Peyer's patch (tissue), 4 donors: ENCODE results near the gene CXorf58. TPM values are rescaled to one million over a fixed set of nuclear protein-coding genes. Genes with fewer than 3 reads are reported as not detected.
"Not testable (repeated sequence)": the region's sequence is repeated elsewhere in the genome, so short reads cannot be mapped to it uniquely, and the experiment has no call there.

Experiments used
- DNase-seq, 3 donors: peaks; one replicate each; pipeline ENCODE4 v3.0.0-alpha.2; 2017 to 2019
- H3K27ac ChIP-seq, 4 donors: fragments of 200-600 bp; sonication (generic); one replicate each; pipeline ENCODE4 v1.5.1; 2016 to 2019
- H3K27me3 ChIP-seq, 2 donors: fragments of 200-600 bp; sonication (generic); one replicate each; pipeline ENCODE4 v1.5.1; 2019
- H3K36me3 ChIP-seq, 3 donors: fragments of 200-600 bp; sonication (generic); one replicate each; pipeline ENCODE4 v1.5.1; 2016 to 2019
- H3K4me1 ChIP-seq, 4 donors: fragments of 200-600 bp; sonication (generic); one replicate each; pipeline ENCODE4 v1.5.1; 2016 to 2019
- H3K4me3 ChIP-seq, 4 donors: fragments of 200-600 bp; sonication (generic); 1 replicate in 3 of 4; 2 replicates in 1 of 4; pipeline ENCODE4 v1.5.1; 2016 to 2019; ENCODE audit warnings: mild to moderate bottlenecking in 1 of 4
- H3K9me3 ChIP-seq, 4 donors: fragments of 200-600 bp; sonication (generic); one replicate each; pipeline ENCODE4 v1.5.1; 2016 to 2019; ENCODE audit warnings: mild to moderate bottlenecking in 1 of 4
- POLR2A ChIP-seq, 2 donors: fragments of 450-650 bp; IDR thresholded peaks; one replicate each; pipeline ENCODE4 v1.5.1; 2017; ENCODE audit warnings: antibody characterized with exemption in 2 of 2, mild to moderate bottlenecking in 2 of 2, moderate library complexity in 2 of 2
- total RNA-seq, 4 donors: library from RNA; depleted of rRNA; stranded (reverse); fragments of >200 nt; gene quantifications; one replicate each; pipeline ENCODE4 v1.1.0, GENCODE V29; 2016
- TF ChIP-seq, protein P1 (sequence below), 6 experiments: fragments of 450-650 bp in 4 of 6; fragments of 200-600 bp in 2 of 6; sonication (generic) in 1 of 6; IDR thresholded peaks; one replicate each; pipeline ENCODE4 v1.5.1; 2017 to 2019; ENCODE audit warnings: antibody characterized with exemption in 6 of 6, mild to moderate bottlenecking in 3 of 6, moderate library complexity in 1 of 6

The CXorf58 gene
- total RNA-seq, 4 donors from 2014 or later: 0.53 TPM; not detected in 3

DNA sequence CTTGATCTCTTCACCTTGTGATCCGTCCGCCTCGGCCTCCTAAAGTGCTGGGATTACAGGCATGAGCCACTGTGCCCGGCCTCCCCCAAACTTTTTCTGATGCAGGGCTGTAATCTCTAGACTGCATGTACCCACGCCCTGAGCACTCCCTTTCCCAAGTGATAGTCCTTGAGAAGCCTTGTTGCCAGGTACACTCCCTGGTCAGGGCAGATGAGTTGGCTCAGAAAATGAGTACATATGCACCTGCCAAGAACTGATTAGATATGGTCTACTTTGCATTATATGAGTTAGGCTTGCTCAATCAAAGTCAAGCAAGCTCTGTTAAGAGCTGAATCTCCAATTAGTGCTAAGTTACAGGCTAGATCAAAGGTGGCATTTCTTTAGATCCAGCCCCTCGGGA, 20.4 kb upstream of the CXorf58 start:
- DNase-seq: peak in 1 of 3 donors; percentile 65
- Histone ChIP-seq H3K27me3 (no peaks in the 10 kb centered on the region), H3K9me3 (no peaks in the 10 kb centered on the region), H3K27ac (peak overlapping the region in 2 of 4 donors; percentile 74 to 81), H3K4me3 (no peak overlapping the region), H3K36me3 (no peaks in the 10 kb centered on the region), H3K4me1 (peaks cover 0 to 7% (median 0%) of the 10 kb centered on the region in 4 donors)
- no peak for TF ChIP-seq POLR2A (IDR thresholded peaks at IDR 0.05)
- TF ChIP-seq, protein P1, sequence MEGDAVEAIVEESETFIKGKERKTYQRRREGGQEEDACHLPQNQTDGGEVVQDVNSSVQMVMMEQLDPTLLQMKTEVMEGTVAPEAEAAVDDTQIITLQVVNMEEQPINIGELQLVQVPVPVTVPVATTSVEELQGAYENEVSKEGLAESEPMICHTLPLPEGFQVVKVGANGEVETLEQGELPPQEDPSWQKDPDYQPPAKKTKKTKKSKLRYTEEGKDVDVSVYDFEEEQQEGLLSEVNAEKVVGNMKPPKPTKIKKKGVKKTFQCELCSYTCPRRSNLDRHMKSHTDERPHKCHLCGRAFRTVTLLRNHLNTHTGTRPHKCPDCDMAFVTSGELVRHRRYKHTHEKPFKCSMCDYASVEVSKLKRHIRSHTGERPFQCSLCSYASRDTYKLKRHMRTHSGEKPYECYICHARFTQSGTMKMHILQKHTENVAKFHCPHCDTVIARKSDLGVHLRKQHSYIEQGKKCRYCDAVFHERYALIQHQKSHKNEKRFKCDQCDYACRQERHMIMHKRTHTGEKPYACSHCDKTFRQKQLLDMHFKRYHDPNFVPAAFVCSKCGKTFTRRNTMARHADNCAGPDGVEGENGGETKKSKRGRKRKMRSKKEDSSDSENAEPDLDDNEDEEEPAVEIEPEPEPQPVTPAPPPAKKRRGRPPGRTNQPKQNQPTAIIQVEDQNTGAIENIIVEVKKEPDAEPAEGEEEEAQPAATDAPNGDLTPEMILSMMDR (IDR thresholded peaks at IDR 0.05): no peak

DNA sequence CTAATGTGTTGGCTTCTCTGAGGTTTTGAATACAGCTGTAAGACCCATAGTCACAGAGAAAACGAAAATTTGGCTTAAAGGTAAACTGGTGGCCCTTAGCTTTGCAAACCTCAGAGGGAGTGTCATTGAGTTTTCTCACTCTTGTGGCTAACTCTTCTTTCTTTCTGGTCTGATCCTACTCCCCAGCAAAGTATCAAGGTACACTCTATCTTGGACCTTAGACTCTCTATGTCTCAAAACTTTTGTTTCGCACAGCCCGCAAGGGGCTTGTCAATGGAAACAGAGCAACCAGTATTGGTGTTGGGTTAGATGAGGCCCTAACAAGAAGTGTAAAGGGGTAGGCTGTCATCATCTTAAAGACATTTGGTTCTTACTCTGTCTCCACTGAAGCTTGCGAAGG, 19.9 kb upstream of the CXorf58 start:
- peak overlapping the region in 2 of 4 donors; percentile 74 to 81 for H3K27ac ChIP-seq
- DNase-seq: no peak
- no peaks in the 10 kb centered on the region for H3K36me3 ChIP-seq
- H3K27me3 ChIP-seq: no peaks in the 10 kb centered on the region
- no peak overlapping the region for H3K4me3 ChIP-seq
- peaks cover 0 to 7% (median 0%) of the 10 kb centered on the region in 4 donors for H3K4me1 ChIP-seq
- no peaks in the 10 kb centered on the region for H3K9me3 ChIP-seq
- TF ChIP-seq, protein P1 (IDR thresholded peaks at IDR 0.05): peak in 1 of 6 experiments; percentile 11
- no peak for TF ChIP-seq POLR2A (IDR thresholded peaks at IDR 0.05)

DNA sequence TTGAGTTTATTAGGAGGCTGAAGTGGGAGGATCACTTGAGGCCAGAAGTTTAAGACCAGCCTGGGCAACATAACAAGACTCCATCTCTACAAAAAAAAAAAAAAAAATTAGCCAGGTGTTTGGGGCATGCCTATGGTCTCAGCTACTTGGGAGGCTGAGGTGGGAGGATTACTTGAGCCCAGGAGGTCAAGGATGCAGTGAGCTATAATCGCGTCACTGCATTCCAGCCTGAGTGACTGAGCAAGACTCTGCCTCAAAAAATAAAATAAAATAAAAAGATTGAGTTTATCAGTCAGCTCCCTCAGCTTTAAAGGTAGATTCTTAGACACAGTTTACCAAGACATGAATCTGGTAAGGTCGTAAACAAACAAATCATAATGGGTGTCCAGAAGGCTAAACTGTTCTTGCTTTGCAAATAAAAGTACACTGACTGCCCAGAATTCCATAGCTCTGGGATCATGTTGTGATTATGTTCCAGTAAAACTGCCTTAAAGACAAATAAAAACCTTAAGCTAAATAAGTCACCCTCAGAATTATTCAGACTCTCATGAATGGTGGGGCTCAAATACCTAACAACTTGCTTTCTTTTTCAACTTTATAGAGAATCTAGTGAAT, 18.8 kb upstream of the CXorf58 start:
- Histone ChIP-seq H3K27ac (peak overlapping the region in 2 of 4 donors; percentile 52 to 81), H3K4me1 (no peaks in the 10 kb centered on the region), H3K9me3 (no peaks in the 10 kb centered on the region), H3K36me3 (no peaks in the 10 kb centered on the region), H3K4me3 (no peak overlapping the region), H3K27me3 (no peaks in the 10 kb centered on the region)
- DNase-seq: no peak
- no peak for TF ChIP-seq POLR2A (IDR thresholded peaks at IDR 0.05)
- TF ChIP-seq, protein P1 (IDR thresholded peaks at IDR 0.05): no peak

DNA sequence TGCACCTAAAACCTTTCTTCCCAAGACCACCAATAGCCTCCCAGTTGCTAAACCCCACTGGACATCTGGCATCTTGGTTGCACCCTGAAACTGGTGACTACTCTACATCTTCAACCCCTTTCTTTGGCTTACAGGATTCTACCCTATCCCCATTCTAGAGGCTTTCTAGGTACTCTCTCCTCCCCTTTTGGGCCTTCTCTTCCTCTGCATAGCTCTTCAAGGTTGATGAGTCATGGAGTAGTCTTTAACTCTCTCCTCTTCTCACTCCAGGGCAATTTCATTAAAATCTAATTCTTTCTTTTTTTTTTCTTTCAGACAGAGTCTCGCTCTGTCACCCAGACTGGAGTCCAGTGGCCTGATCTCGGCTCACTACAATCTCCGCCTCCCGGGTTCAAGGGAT, 16.9 kb upstream of the CXorf58 start:
- H3K4me3 ChIP-seq: no peak overlapping the region
- no peaks in the 10 kb centered on the region for H3K36me3 ChIP-seq
- no peak overlapping the region for H3K27ac ChIP-seq
- no peak for DNase-seq
- no peaks in the 10 kb centered on the region for H3K4me1 ChIP-seq
- no peaks in the 10 kb centered on the region for H3K27me3 ChIP-seq
- no peak for TF ChIP-seq POLR2A (IDR thresholded peaks at IDR 0.05)
- TF ChIP-seq, protein P1 (IDR thresholded peaks at IDR 0.05): no peak
- no peaks in the 10 kb centered on the region for H3K9me3 ChIP-seq

DNA sequence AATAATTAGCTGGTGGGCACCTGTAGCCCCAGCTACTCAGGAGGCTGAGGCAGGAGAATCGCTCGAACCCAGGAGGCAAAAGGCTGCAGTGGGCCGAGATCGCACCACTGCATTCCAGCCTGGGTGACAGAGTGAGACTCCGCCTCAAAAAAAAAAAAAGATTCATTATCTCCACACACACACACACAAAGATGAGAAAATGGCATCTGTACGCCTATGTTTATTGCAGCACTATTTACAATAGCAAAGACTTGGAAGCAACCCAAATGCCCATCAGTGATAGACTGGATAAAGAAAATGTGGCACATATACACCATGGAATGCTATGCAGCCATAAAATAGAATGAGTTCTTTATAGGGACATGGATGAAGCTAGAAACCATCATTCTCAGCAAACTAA, 12.8 kb upstream of the CXorf58 start:
- not testable (repeated sequence) for H3K27ac ChIP-seq, H3K9me3 ChIP-seq, H3K27me3 ChIP-seq, H3K4me1 ChIP-seq, H3K4me3 ChIP-seq, DNase-seq, H3K36me3 ChIP-seq

DNA sequence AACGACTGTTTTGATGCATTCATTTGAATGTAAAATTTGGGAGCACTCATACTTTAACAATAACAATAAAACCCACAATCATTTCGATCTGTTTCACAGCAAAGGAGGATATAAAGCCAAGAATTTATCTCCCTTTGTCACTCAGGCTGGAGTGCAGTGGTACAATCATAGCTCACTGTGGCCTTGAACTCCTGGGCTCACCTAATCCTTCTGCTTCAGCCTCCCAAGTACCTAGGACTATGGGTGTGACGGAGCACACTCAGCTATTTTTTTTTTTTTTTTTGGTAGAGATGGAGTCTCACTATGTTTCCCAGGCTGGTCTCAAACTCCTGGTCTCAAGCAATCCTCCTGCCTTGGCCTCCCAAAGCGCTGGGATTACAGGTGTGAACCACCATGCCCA, 11.3 kb upstream of the CXorf58 start:
- DNase-seq, H3K36me3 ChIP-seq, H3K4me1 ChIP-seq, H3K4me3 ChIP-seq, H3K27ac ChIP-seq, H3K27me3 ChIP-seq, H3K9me3 ChIP-seq: not testable (repeated sequence)

DNA sequence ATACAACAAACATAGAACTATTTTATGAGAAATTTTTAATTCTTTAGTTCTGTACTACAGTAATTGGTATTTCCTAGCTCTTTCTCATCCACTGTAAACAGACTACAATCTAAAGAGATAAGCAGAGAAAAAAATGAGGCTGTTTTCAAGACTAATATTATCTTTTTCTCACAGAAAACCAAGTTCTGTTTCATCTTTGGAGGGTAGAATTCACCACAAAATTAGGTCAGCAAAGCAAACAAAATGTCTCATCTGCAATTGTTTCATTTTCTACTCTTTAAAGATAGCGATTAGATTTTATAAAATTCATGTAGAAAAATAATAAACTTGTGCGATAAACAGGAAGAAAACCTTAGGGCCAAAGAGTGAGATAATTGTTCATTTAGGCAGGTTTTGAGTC, 10.8 kb upstream of the CXorf58 start:
- H3K27me3 ChIP-seq: no peaks in the 10 kb centered on the region
- no peaks in the 10 kb centered on the region for H3K9me3 ChIP-seq
- H3K36me3 ChIP-seq: no peaks in the 10 kb centered on the region
- H3K4me3 ChIP-seq: no peak overlapping the region
- peak overlapping the region in 1 of 4 donors; percentile 22 for H3K27ac ChIP-seq
- no peaks in the 10 kb centered on the region for H3K4me1 ChIP-seq
- TF ChIP-seq, protein P1 (IDR thresholded peaks at IDR 0.05): no peak
- TF ChIP-seq POLR2A (IDR thresholded peaks at IDR 0.05): no peak
- DNase-seq: no peak
